HG03521 (cell line): ENCODE measurements around the gene MACROD2.

ENCODE experiments used
- ATAC-seq: cut with Tn5 transposase; IDR thresholded peaks from one replicate; pipeline ENCODE4 v1.9.1; 2021; ENCODE audit warnings: mild to moderate bottlenecking, moderate library complexity; ENCODE audit not compliant: unreplicated experiment

MACROD2 gene

GRCh38 chr20:14055127-14055742 lies 59.9 kb downstream of the MACROD2 start:
- ATAC-seq: no peak

- ATAC-seq: no peak
Measured at GRCh38 chr20:14062171-14062570, 66.9 kb downstream of the MACROD2 start.

- ATAC-seq: no peak
Measured at GRCh38 chr20:14062786-14063185, 67.5 kb downstream of the MACROD2 start.

- no peak for ATAC-seq
Measured at GRCh38 chr20:14064333-14064732, 69.0 kb downstream of the MACROD2 start.

- no peak for ATAC-seq
Measured at GRCh38 chr20:14064921-14065320, 69.6 kb downstream of the MACROD2 start.

- ATAC-seq: no peak
Measured at GRCh38 chr20:14065774-14066173, 70.5 kb downstream of the MACROD2 start.

- no peak for ATAC-seq
Measured at GRCh38 chr20:14067603-14068002, 72.3 kb downstream of the MACROD2 start.

- no peak for ATAC-seq
Measured at GRCh38 chr20:14069796-14070195, 74.5 kb downstream of the MACROD2 start.

- no peak for ATAC-seq
Measured at GRCh38 chr20:14093652-14094051, 98.3 kb downstream of the MACROD2 start.

- ATAC-seq: no peak
Measured at GRCh38 chr20:14098261-14098660, 102.9 kb downstream of the MACROD2 start.

- no peak for ATAC-seq
Measured at GRCh38 chr20:14113416-14113815, 118.1 kb downstream of the MACROD2 start.

- no peak for ATAC-seq
Measured at GRCh38 chr20:14114065-14114704, 118.9 kb downstream of the MACROD2 start.

- ATAC-seq: no peak
Measured at GRCh38 chr20:14116037-14116436, 120.7 kb downstream of the MACROD2 start.

- no peak for ATAC-seq
Measured at GRCh38 chr20:14117768-14118167, 122.5 kb downstream of the MACROD2 start.

- no peak for ATAC-seq
Measured at GRCh38 chr20:14126856-14127255, 131.5 kb downstream of the MACROD2 start.

GRCh38 chr20:14127514-14128223 lies 132.4 kb downstream of the MACROD2 start:
- no peak for ATAC-seq

- no peak for ATAC-seq
Measured at GRCh38 chr20:14134004-14134403, 138.7 kb downstream of the MACROD2 start.

GRCh38 chr20:14142171-14142570 lies 146.9 kb downstream of the MACROD2 start:
- ATAC-seq: no peak

GRCh38 chr20:14142964-14143627 lies 147.8 kb downstream of the MACROD2 start:
- ATAC-seq: no peak

- ATAC-seq: no peak
Measured at GRCh38 chr20:14148042-14148441, 152.7 kb downstream of the MACROD2 start.

- no peak for ATAC-seq
Measured at GRCh38 chr20:14155361-14155760, 160.0 kb downstream of the MACROD2 start.

- no peak for ATAC-seq
Measured at GRCh38 chr20:14178528-14178927, 183.2 kb downstream of the MACROD2 start.
